K562 (cell line): Measurements from ENCODE around the gene C19orf85. TPM values are rescaled to one million over a fixed set of nuclear protein-coding genes. Genes with fewer than 3 reads are reported as not detected.

Source experiments
- ATAC-seq: fragments of 200-7000 bp; cut with Tn5 transposase; 3 replicates; pipeline ENCODE4 v1.9.1; 2020; ENCODE audit warnings: moderate library complexity
- BruUV-seq: library from RNA; stranded (reverse); fragments of 400-500 nt; replicated peaks from 2 replicates; lab custom pipeline; 2021; lab: Mats Ljungman, UMichigan
- CTCF ChIA-PET: fragments of 300-600 bp; formaldehyde crosslinking; extraction: SDS; loops from one replicate; lab custom pipeline; 2021; ENCODE audit warnings: low intra/inter-chr PET ratio; lab: Yijun Ruan, JAX
- POLR2A ChIA-PET: fragments of 300-600, 350-650 bp; sonication (Branson Sonifier 250); formaldehyde crosslinking; extraction: SDS; loops from one replicate; lab custom pipeline; 2021; ENCODE audit warnings: antibody characterized with exemption, inconsistent platforms; lab: Yijun Ruan, JAX
- DNase-seq, 4 experiments: peaks; one replicate each; pipeline versions ENCODE4 v3.0.0 to v3.0.0-alpha.2; 2011 to 2018; ENCODE audit warnings: low spot score in 3 of 4, mixed read lengths in 3 of 4; ENCODE audit errors: extremely low read depth in 1 of 4
- FAIRE-seq: peaks from 2 replicates; lab custom pipeline; 2011; peaks lifted over from hg19 to GRCh38; lab: Jason Lieb, UNC
- H2AFZ ChIP-seq: 2 replicates; pipeline ENCODE4 v1.6.0; 2011; ENCODE audit warnings: low read depth, low read length, control low read depth, inconsistent platforms
- H3K27ac ChIP-seq: fragments of 200-600 bp; 3 replicates; pipeline ENCODE4 v1.8.0; 2011; ENCODE audit warnings: low read depth, mild to moderate bottlenecking, control low read depth, inconsistent platforms, low read length, moderate library complexity, mixed read lengths; ENCODE audit errors: extremely low read depth
- H3K27me3 ChIP-seq, 2 experiments: fragments of 300-600 bp in 1 of 2; 2 replicates in 1 of 2; 3 replicates in 1 of 2; pipeline versions ENCODE4 v1.6.0 to v1.8.0; 2011; ENCODE audit warnings: inconsistent platforms in 2 of 2, low read length in 2 of 2, mild to moderate bottlenecking in 1 of 2, mixed read lengths in 1 of 2, moderate library complexity in 1 of 2; ENCODE audit not compliant: control insufficient read depth in 2 of 2, insufficient read depth in 2 of 2
- H3K36me3 ChIP-seq: fragments of 300-600 bp; 3 replicates; pipeline ENCODE4 v1.8.0; 2011; ENCODE audit warnings: mild to moderate bottlenecking, low read length, inconsistent platforms; ENCODE audit not compliant: control insufficient read depth, insufficient read depth
- H3K4me1 ChIP-seq, 2 experiments: fragments of 200-600 bp in 1 of 2; replicated peaks in 1 of 2; 2 replicates in 1 of 2; 3 replicates in 1 of 2; pipeline versions ENCODE4 v1.5.1 to v1.8.0; 2011; ENCODE audit warnings: inconsistent platforms in 2 of 2, low read length in 2 of 2, mild to moderate bottlenecking in 1 of 2, mixed read lengths in 1 of 2, moderate library complexity in 1 of 2; ENCODE audit not compliant: control insufficient read depth in 2 of 2, insufficient read depth in 2 of 2
- H3K4me2 ChIP-seq: 2 replicates; pipeline ENCODE4 v1.6.1; 2011; ENCODE audit warnings: low read length, control low read depth, inconsistent platforms, mixed read lengths; ENCODE audit not compliant: insufficient read depth
- H3K4me3 ChIP-seq: fragments of 200-600 bp; sonication (generic), shearing (Covaris generic); 2 replicates; pipeline ENCODE4 v1.5.1; 2016; ENCODE audit warnings: control low read depth, inconsistent platforms
- H3K79me2 ChIP-seq: fragments of 200-600 bp; 3 replicates; pipeline ENCODE4 v1.8.0; 2011; ENCODE audit warnings: low read length, inconsistent platforms; ENCODE audit not compliant: control insufficient read depth, insufficient read depth
- H3K9ac ChIP-seq, 2 experiments: 2 replicates each; pipeline versions ENCODE4 v1.6.0 to v1.6.1; 2011; ENCODE audit warnings: low read depth in 2 of 2, low read length in 2 of 2, control low read depth in 1 of 2, inconsistent platforms in 1 of 2, mild to moderate bottlenecking in 1 of 2, mixed read lengths in 1 of 2; ENCODE audit not compliant: insufficient read depth in 1 of 2
- H3K9me1 ChIP-seq: one replicate; pipeline ENCODE4 v1.6.0; 2011; ENCODE audit warnings: inconsistent platforms, mild to moderate bottlenecking, low read length, moderate library complexity; ENCODE audit not compliant: control insufficient read depth, insufficient read depth
- H3K9me3 ChIP-seq: replicated peaks from 2 replicates; pipeline ENCODE4 v1.5.1; 2011; ENCODE audit warnings: low read depth, low read length, inconsistent platforms; ENCODE audit not compliant: control insufficient read depth, insufficient read depth
- H4K20me1 ChIP-seq: replicated peaks from 2 replicates; pipeline ENCODE4 v1.6.1; 2011; ENCODE audit warnings: low read length, inconsistent platforms, mixed read lengths; ENCODE audit not compliant: control insufficient read depth, insufficient read depth
- BCOR ChIP-seq: fragments of 450-650 bp; IDR thresholded peaks from 2 replicates; pipeline ENCODE4 v1.6.1; 2016
- CCNT2 ChIP-seq: IDR thresholded peaks from 2 replicates; pipeline ENCODE4 v1.6.1; 2011; ENCODE audit warnings: borderline replicate concordance, low read depth, mild to moderate bottlenecking, moderate library complexity, mixed read lengths, low read length; ENCODE audit not compliant: insufficient read length; ENCODE audit errors: extremely low read depth
- GATAD2A ChIP-seq: fragments of 450-650 bp; IDR thresholded peaks from 2 replicates; pipeline ENCODE4 v1.6.1; 2017
- HDAC1 ChIP-seq, 2 experiments: fragments of 450-650 bp; IDR thresholded peaks; 2 replicates each; pipeline ENCODE4 v1.6.1; 2016 to 2017; ENCODE audit warnings: inconsistent platforms in 1 of 2, mild to moderate bottlenecking in 1 of 2, moderate library complexity in 1 of 2
- HDAC2 ChIP-seq: fragments of 450-650 bp; IDR thresholded peaks from 2 replicates; pipeline ENCODE4 v1.6.1; 2016; ENCODE audit warnings: mild to moderate bottlenecking
- KAT8 ChIP-seq: fragments of 450-650 bp; IDR thresholded peaks from 2 replicates; pipeline ENCODE4 v1.6.1; 2016; ENCODE audit warnings: low read depth, mild to moderate bottlenecking
- KDM1A ChIP-seq, 2 experiments: fragments of 450-650 bp; IDR thresholded peaks; 2 replicates each; pipeline ENCODE4 v1.6.1; 2016; ENCODE audit warnings: mild to moderate bottlenecking in 2 of 2
- SIN3A ChIP-seq, 2 experiments: fragments of 150-350 bp in 1 of 2; IDR thresholded peaks; 2 replicates each; pipeline ENCODE4 v1.6.1; 2011 to 2016; ENCODE audit warnings: borderline replicate concordance in 2 of 2, low read depth in 2 of 2, low read length in 2 of 2, mild to moderate bottlenecking in 2 of 2, moderate library complexity in 2 of 2; ENCODE audit not compliant: control insufficient read depth in 1 of 2
- SMARCA5 ChIP-seq: fragments of 450-650 bp; IDR thresholded peaks from 2 replicates; pipeline ENCODE4 v1.6.1; 2016
- VEZF1 ChIP-seq: fragments of 200-800 bp; sonication (Bioruptor generic); IDR thresholded peaks from 2 replicates; pipeline ENCODE4 v1.6.1; 2017; ENCODE audit warnings: missing genetic modification characterization, missing compliant biosample characterization
- ZC3H8 ChIP-seq: fragments of 450-650 bp; IDR thresholded peaks from 2 replicates; pipeline ENCODE4 v1.6.1; 2017
- ZNF263 ChIP-seq: sonication (generic); formaldehyde crosslinking; IDR thresholded peaks from 2 replicates; pipeline ENCODE4 v1.8.0; 2022; ENCODE audit warnings: mild to moderate bottlenecking, missing genetic modification reagents, borderline replicate concordance
- ZNF511 ChIP-seq: sonication (generic); formaldehyde crosslinking; IDR thresholded peaks from 2 replicates; pipeline ENCODE4 v1.8.0; 2022; ENCODE audit warnings: mild to moderate bottlenecking, missing genetic modification reagents
- WGBS: fragments of 100-300 bp; shearing (Covaris generic); methylation state at CpG from one replicate; pipeline ENCODE4 v1.1.6; 2016; ENCODE audit warnings: low coverage, mixed read lengths; ENCODE audit not compliant: insufficient coverage; ENCODE audit errors: missing lambda C conversion rate; 5-methylcytosine and 5-hydroxymethylcytosine counted together
- in situ Hi-C: fragments of 300-500 bp; cut with MboI; formaldehyde crosslinking; loops from 4 replicates; pipeline ENCODE4 v1.15.0; 2018; ENCODE audit warnings: inconsistent platforms, mixed read lengths
- intact Hi-C: fragments of 100-400 bp; cut with micrococcal nuclease; formaldehyde crosslinking; loops from 2 replicates; pipeline ENCODE4 v1.14.2; 2022
- polyA plus RNA-seq, 8 experiments: library from polyadenylated mRNA; depleted of rRNA in 4 of 8; stranded (reverse) in 5 of 8; unstranded in 3 of 8; fragments of >200 nt; fragmentation: Nextera tagmentation in 2 of 8; fragmentation: Illumina TruSeq in 1 of 8; extraction: Ambion mirVana in 2 of 8; extraction: Trizol in 1 of 8; gene quantifications; 2 replicates each; pipeline versions ENCODE4 v1.2.1 to v1.2.3, GENCODE V29; 2011 to 2014; ENCODE audit warnings: inconsistent platforms in 1 of 8, missing spikeins in 1 of 8
- total RNA-seq, 7 experiments: library from RNA; depleted of rRNA in 6 of 7; stranded (reverse); fragments of >200 nt in 6 of 7; fragmentation: Illumina TruSeq in 2 of 7; extraction: Trizol in 2 of 7; gene quantifications; 2 replicates each; pipeline versions ENCODE4 v1.2.1 to v1.2.3, GENCODE V29; 2011 to 2021; ENCODE audit warnings: low replicate concordance in 1 of 7
- TF ChIP-seq, protein P1 (sequence below): fragments of 250-450 bp; sonication (Bioruptor Pico); IDR thresholded peaks from 2 replicates; pipeline ENCODE4 v1.5.0; 2021; ENCODE audit warnings: mild to moderate bottlenecking, borderline replicate concordance
- TF ChIP-seq, protein P2 (sequence below), 3 experiments: fragments of 200-800 bp in 1 of 3; sonication (Bioruptor generic) in 1 of 3; sonication (generic) in 1 of 3; formaldehyde crosslinking in 1 of 3; IDR thresholded peaks; 2 replicates each; pipeline versions ENCODE4 v1.6.1 to v1.8.0; 2016 to 2022; ENCODE audit warnings: mild to moderate bottlenecking in 2 of 3, missing compliant biosample characterization in 2 of 3, missing genetic modification characterization in 2 of 3, missing genetic modification reagents in 1 of 3

The C19orf85 gene
- total and polyA plus RNA-seq, 9 of the 15 experiments (the other 6 are each of a cell fraction or from before 2014, with no cell fraction given) = not detected

- intact Hi-C loops = no loop called here
- Histone ChIP-seq H3K27ac (peak within 1 kb of the TSS; percentile 72; the same call in 2 of the 3 replicates), H3K9me1 (no peaks in the 10 kb centered on the region), H3K4me2 (peak within 1 kb of the TSS; percentile 45), H3K4me3 (no peak within 1 kb of the TSS), H3K4me1 (peaks cover 25 to 89% of the 10 kb centered on the region in 2 experiments), H4K20me1 (no peaks in the 10 kb centered on the region), H3K36me3 (peaks cover 13% of the 10 kb centered on the region; the same call in 2 of the 3 replicates), H3K79me2 (peaks cover 12% of the 10 kb centered on the region; the same call in 2 of the 3 replicates), H3K27me3 (peaks cover 0 to 4% of the 10 kb centered on the region in 2 experiments; a peak in 1 of 5 replicates), H3K9me3 (no peaks in the 10 kb centered on the region), H3K9ac (peak within 1 kb of the TSS; percentile 42 to 98), H2AFZ (no peak within 1 kb of the TSS)
- in situ Hi-C loops = no loop called here
- ATAC-seq (no peak), DNase-seq (peak in 3 of 4 experiments; percentile 70 to 77 (median 76)), FAIRE-seq (peak; percentile 42)
- no TSS peak for BruUV-seq
- POLR2A ChIA-PET = interaction anchor here (1.1 to 3.6 kb wide), 4 partner anchors 10 to 111 kb away, joined by 4 to 30 read pairs (median 8); partner anchors contain the start of genes FIZ1 and ZNF628
- 33% methylated on average over 2 of the region's 21 CpGs for WGBS
- CTCF ChIA-PET = no interaction called here
- TF ChIP-seq KDM1A (IDR thresholded peaks at IDR 0.05) (peak in 1 of 2 experiments; percentile 77; a peak in 2 of 4 replicates), SMARCA5 (peak; percentile 61), GATAD2A (no peak), BCOR (peak; percentile 89), SIN3A (IDR thresholded peaks at IDR 0.05; ENCODE audit: borderline replicate concordance in 2 of 2, control insufficient read depth in 1 of 2, low read depth in 2 of 2, low read length in 2 of 2) (0 out of 4 replicates have a peak, but pooled peaks of 1 of the 2 experiments have one; percentile 19), ZNF263 (0 out of 2 replicates have a peak, but pooled peaks have one; percentile 25), HDAC2 (peak; percentile 67; the same call in 1 of the 2 replicates), ZNF511 (0 out of 2 replicates have a peak, but pooled peaks have one; percentile 7), HDAC1 (IDR thresholded peaks at IDR 0.05) (0 out of 4 replicates have a peak, but pooled peaks of 1 of the 2 experiments have one; percentile 2), ZC3H8 (no peak), CCNT2 (no peak), KAT8 (no peak), VEZF1 (peak; percentile 53; the same call in 1 of the 2 replicates)
- TF ChIP-seq, protein P1, sequence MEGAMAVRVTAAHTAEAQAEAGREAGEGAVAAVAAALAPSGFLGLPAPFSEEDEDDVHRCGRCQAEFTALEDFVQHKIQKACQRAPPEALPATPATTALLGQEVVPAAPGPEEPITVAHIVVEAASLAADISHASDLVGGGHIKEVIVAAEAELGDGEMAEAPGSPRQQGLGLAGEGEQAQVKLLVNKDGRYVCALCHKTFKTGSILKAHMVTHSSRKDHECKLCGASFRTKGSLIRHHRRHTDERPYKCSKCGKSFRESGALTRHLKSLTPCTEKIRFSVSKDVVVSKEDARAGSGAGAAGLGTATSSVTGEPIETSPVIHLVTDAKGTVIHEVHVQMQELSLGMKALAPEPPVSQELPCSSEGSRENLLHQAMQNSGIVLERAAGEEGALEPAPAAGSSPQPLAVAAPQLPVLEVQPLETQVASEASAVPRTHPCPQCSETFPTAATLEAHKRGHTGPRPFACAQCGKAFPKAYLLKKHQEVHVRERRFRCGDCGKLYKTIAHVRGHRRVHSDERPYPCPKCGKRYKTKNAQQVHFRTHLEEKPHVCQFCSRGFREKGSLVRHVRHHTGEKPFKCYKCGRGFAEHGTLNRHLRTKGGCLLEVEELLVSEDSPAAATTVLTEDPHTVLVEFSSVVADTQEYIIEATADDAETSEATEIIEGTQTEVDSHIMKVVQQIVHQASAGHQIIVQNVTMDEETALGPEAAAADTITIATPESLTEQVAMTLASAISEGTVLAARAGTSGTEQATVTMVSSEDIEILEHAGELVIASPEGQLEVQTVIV (CRISPR knock-in tag) = no peak
- TF ChIP-seq, protein P2, sequence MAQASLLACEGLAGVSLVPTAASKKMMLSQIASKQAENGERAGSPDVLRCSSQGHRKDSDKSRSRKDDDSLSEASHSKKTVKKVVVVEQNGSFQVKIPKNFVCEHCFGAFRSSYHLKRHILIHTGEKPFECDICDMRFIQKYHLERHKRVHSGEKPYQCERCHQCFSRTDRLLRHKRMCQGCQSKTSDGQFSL (CRISPR knock-in tag; IDR thresholded peaks at IDR 0.05) = no peak
- TF ChIP-seq, protein P2 (tag; IDR thresholded peaks at IDR 0.05) = 0 out of 4 replicates have a peak, but pooled peaks of 1 of the 2 experiments have one; percentile 19
Measured at GRCh38 chr19:55487924-55488687, 23.6 kb upstream of the C19orf85 start, which contains the start of gene SSC5D. SSC5D (plus strand) TSS chr19:55488436; CDS start chr19:55488590, 154 bp downstream.
